GM23338 (cell line): ENCODE results near the gene KCTD17. TPM values are rescaled to one million over a fixed set of nuclear protein-coding genes. Genes with fewer than 3 reads are reported as not detected.

Experiments used
- ATAC-seq: fragments of 200-7000 bp; cut with Tn5 transposase; 3 replicates; pipeline ENCODE4 v1.9.1; 2020
- DNase-seq: peaks from one replicate; pipeline ENCODE4 v3.0.0-alpha.2; 2015; ENCODE audit warnings: low spot score
- H2AFZ ChIP-seq: fragments of 200-600 bp; sonication (generic); 2 replicates; pipeline ENCODE4 v1.8.0; 2016; ENCODE audit warnings: antibody characterized with exemption, mild to moderate bottlenecking, moderate library complexity
- H3F3A ChIP-seq: fragments of 200-600 bp; sonication (generic); replicated peaks from 2 replicates; pipeline ENCODE4 v1.8.0; 2017; ENCODE audit warnings: antibody characterized with exemption, mixed run types, low read depth
- H3K27ac ChIP-seq: fragments of 200-600 bp; sonication (generic); 2 replicates; pipeline ENCODE4 v1.6.1; 2016; ENCODE audit warnings: low read depth
- H3K27me3 ChIP-seq: fragments of 200-600 bp; sonication (generic); 2 replicates; pipeline ENCODE4 v1.8.0; 2016; ENCODE audit warnings: mild to moderate bottlenecking, mixed run types, moderate library complexity; ENCODE audit not compliant: insufficient read depth
- H3K36me3 ChIP-seq: fragments of 200-600 bp; sonication (generic); 2 replicates; pipeline ENCODE4 v1.8.0; 2016; ENCODE audit warnings: mild to moderate bottlenecking; ENCODE audit not compliant: insufficient read depth
- H3K4me1 ChIP-seq: fragments of 200-600 bp; sonication (generic); 2 replicates; pipeline ENCODE4 v1.8.0; 2016; ENCODE audit warnings: mild to moderate bottlenecking, moderate library complexity; ENCODE audit not compliant: insufficient read depth
- H3K4me2 ChIP-seq: fragments of 200-600 bp; sonication (generic); 2 replicates; pipeline ENCODE4 v1.7.1; 2017; ENCODE audit warnings: mixed run types
- H3K4me3 ChIP-seq: fragments of 200-600 bp; sonication (generic); 2 replicates; pipeline ENCODE4 v1.6.1; 2016; ENCODE audit warnings: mixed run types
- H3K79me2 ChIP-seq: fragments of 200-600 bp; sonication (generic); replicated peaks from 2 replicates; pipeline ENCODE4 v1.8.0; 2017; ENCODE audit warnings: mild to moderate bottlenecking; ENCODE audit not compliant: insufficient read depth
- H3K9me2 ChIP-seq: fragments of 200-600 bp; sonication (generic); 2 replicates; pipeline ENCODE4 v1.8.0; 2017; ENCODE audit not compliant: insufficient read depth
- H4K20me1 ChIP-seq: fragments of 200-600 bp; sonication (generic); replicated peaks from 2 replicates; pipeline ENCODE4 v1.8.0; 2017; ENCODE audit warnings: mild to moderate bottlenecking; ENCODE audit not compliant: insufficient read depth
- H3K27ac Mint-ChIP-seq: 2 replicates; pipeline ENCODE4 v1.8.0; 2020; ENCODE audit warnings: inconsistent platforms, mild to moderate bottlenecking, moderate library complexity, mixed read lengths
- H3K27me3 Mint-ChIP-seq: 3 replicates; pipeline ENCODE4 v1.8.0; 2022; ENCODE audit warnings: low read depth, mild to moderate bottlenecking, moderate library complexity, mixed read lengths, inconsistent platforms; ENCODE audit not compliant: insufficient read depth, poor library complexity
- H3K36me3 Mint-ChIP-seq: 3 replicates; pipeline ENCODE4 v1.8.0; 2021; ENCODE audit warnings: low read depth, mild to moderate bottlenecking, inconsistent platforms, moderate library complexity, mixed read lengths
- H3K4me1 Mint-ChIP-seq: 3 replicates; pipeline ENCODE4 v1.8.0; 2020; ENCODE audit warnings: mild to moderate bottlenecking, inconsistent platforms, mixed read lengths
- H3K4me3 Mint-ChIP-seq: 3 replicates; pipeline ENCODE4 v1.8.0; 2021; ENCODE audit warnings: moderate library complexity, mild to moderate bottlenecking, inconsistent platforms, mixed read lengths
- H3K9me3 Mint-ChIP-seq: 3 replicates; pipeline ENCODE4 v1.8.0; 2020; ENCODE audit warnings: moderate library complexity, mild to moderate bottlenecking, inconsistent platforms, mixed read lengths
- CREB1 ChIP-seq: fragments of 250-450 bp; sonication (Bioruptor Pico); IDR thresholded peaks from 2 replicates; pipeline ENCODE4 v1.5.0; 2020; ENCODE audit warnings: low read depth, mild to moderate bottlenecking, moderate library complexity
- EZH2 ChIP-seq: fragments of 200-600 bp; sonication (generic); IDR thresholded peaks from one replicate; pipeline ENCODE4 v1.8.0; 2017; ENCODE audit warnings: antibody characterized with exemption, mild to moderate bottlenecking, low read depth; ENCODE audit not compliant: unreplicated experiment
- JUNB ChIP-seq: IDR thresholded peaks from one replicate; pipeline ENCODE4 v1.6.1; 2016; ENCODE audit warnings: antibody characterized with exemption; ENCODE audit not compliant: unreplicated experiment
- NANOG ChIP-seq: IDR thresholded peaks from 2 replicates; pipeline ENCODE4 v1.6.1; 2016; ENCODE audit warnings: antibody characterized with exemption, borderline replicate concordance
- POLR2AphosphoS5 ChIP-seq: IDR thresholded peaks from 2 replicates; pipeline ENCODE4 v1.6.1; 2016; ENCODE audit warnings: antibody characterized with exemption, low read depth
- STAT1 ChIP-seq: IDR thresholded peaks from one replicate; pipeline ENCODE4 v1.6.1; 2016; ENCODE audit warnings: antibody characterized with exemption; ENCODE audit not compliant: unreplicated experiment
- ZNF114 ChIP-seq: fragments of 250-450 bp; sonication (Bioruptor Pico); IDR thresholded peaks from 2 replicates; pipeline ENCODE4 v1.5.0; 2020; ENCODE audit warnings: mild to moderate bottlenecking, moderate library complexity
- ZNF331 ChIP-seq: fragments of 250-450 bp; sonication (Bioruptor Pico); IDR thresholded peaks from 2 replicates; pipeline ENCODE4 v1.5.0; 2020; ENCODE audit warnings: low read depth, mild to moderate bottlenecking, moderate library complexity
- polyA plus RNA-seq: library from polyadenylated mRNA; unstranded; fragments of >200 nt; fragmentation: Nextera tagmentation; extraction: Ambion mirVana; gene quantifications from 2 replicates; pipeline ENCODE4 v1.2.1, GENCODE V29; 2016
- total RNA-seq: library from RNA; depleted of rRNA; stranded (reverse); fragments of >200 nt; shearing (Covaris generic); gene quantifications from 2 replicates; pipeline ENCODE4 v1.2.3, GENCODE V29; 2014
- TF ChIP-seq, protein P1 (sequence below): IDR thresholded peaks from one replicate; pipeline ENCODE4 v1.6.1; 2018; ENCODE audit warnings: antibody characterized with exemption; ENCODE audit not compliant: unreplicated experiment
- TF ChIP-seq, protein P2 (sequence below): IDR thresholded peaks from 2 replicates; pipeline ENCODE4 v1.6.1; 2016; ENCODE audit warnings: antibody characterized with exemption
- TF ChIP-seq, protein P3 (sequence below): fragments of 250-450 bp; sonication (Bioruptor Pico); IDR thresholded peaks from 2 replicates; pipeline ENCODE4 v1.5.0; 2020; ENCODE audit warnings: mild to moderate bottlenecking, moderate library complexity

KCTD17 gene
- total and polyA plus RNA-seq, 2 experiments from 2014 or later, result 25.1 to 35.0 TPM

GRCh38 chr22:37012956-37013355, 38.6 kb upstream of the KCTD17 start (continued):
- TF ChIP-seq JUNB (no peak), EZH2 (no peak)
- TF ChIP-seq, protein P1, sequence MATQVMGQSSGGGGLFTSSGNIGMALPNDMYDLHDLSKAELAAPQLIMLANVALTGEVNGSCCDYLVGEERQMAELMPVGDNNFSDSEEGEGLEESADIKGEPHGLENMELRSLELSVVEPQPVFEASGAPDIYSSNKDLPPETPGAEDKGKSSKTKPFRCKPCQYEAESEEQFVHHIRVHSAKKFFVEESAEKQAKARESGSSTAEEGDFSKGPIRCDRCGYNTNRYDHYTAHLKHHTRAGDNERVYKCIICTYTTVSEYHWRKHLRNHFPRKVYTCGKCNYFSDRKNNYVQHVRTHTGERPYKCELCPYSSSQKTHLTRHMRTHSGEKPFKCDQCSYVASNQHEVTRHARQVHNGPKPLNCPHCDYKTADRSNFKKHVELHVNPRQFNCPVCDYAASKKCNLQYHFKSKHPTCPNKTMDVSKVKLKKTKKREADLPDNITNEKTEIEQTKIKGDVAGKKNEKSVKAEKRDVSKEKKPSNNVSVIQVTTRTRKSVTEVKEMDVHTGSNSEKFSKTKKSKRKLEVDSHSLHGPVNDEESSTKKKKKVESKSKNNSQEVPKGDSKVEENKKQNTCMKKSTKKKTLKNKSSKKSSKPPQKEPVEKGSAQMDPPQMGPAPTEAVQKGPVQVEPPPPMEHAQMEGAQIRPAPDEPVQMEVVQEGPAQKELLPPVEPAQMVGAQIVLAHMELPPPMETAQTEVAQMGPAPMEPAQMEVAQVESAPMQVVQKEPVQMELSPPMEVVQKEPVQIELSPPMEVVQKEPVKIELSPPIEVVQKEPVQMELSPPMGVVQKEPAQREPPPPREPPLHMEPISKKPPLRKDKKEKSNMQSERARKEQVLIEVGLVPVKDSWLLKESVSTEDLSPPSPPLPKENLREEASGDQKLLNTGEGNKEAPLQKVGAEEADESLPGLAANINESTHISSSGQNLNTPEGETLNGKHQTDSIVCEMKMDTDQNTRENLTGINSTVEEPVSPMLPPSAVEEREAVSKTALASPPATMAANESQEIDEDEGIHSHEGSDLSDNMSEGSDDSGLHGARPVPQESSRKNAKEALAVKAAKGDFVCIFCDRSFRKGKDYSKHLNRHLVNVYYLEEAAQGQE, result no peak

DNA sequence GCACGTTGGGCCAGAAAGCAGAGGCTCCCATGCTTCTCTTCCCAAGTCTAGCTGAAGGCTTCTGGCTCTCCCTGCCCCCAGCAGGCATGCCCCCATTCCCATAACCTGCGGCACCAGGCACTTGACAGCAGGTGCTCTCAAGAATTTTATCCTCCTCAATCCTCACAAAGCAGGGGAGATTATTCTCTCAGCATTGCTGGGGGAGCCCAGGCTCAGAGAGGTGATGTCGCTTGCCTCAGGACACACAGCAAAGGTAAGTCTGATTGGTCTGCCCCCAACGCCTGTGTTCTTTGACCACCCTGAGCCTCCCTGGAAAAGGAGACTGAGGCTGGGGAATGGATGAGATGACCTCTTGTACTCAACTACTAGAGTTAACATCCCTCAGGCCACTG, 37.1 kb upstream of the KCTD17 start:
- Histone ChIP-seq H4K20me1 (no peaks in the 10 kb centered on the region; the same call in 1 of the 2 replicates), H3F3A (no peaks in the 10 kb centered on the region), H3K4me2 (no peak overlapping the region), H2AFZ (no peak overlapping the region), H3K9me2 (no peaks in the 10 kb centered on the region), H3K4me3 (no peak overlapping the region), H3K27me3 (no peaks in the 10 kb centered on the region), H3K36me3 (no peaks in the 10 kb centered on the region), H3K79me2 (peaks cover 9% of the 10 kb centered on the region; the same call in 1 of the 2 replicates), H3K27ac (no peak overlapping the region), H3K4me1 (0 out of 2 replicates have a peak, but pooled peaks cover 4% of the 10 kb centered on the region)
- Mint-ChIP-seq H3K4me1 (peaks cover 7% of the 10 kb centered on the region; the same call in 2 of the 3 replicates), H3K27me3 (peaks cover 7% of the 10 kb centered on the region), H3K27ac (no peak overlapping the region), H3K9me3 (no peaks in the 10 kb centered on the region; the same call in 2 of the 3 replicates), H3K36me3 (peaks cover 14% of the 10 kb centered on the region; the same call in 2 of the 3 replicates), H3K4me3 (no peak overlapping the region)
- DNase-seq (no peak), ATAC-seq (no peak)
- TF ChIP-seq NANOG (no peak), ZNF114 (CRISPR knock-in tag) (no peak), EZH2 (no peak), ZNF331 (CRISPR knock-in tag) (no peak), POLR2AphosphoS5 (no peak), JUNB (no peak), STAT1 (no peak), CREB1 (CRISPR knock-in tag) (no peak)
- TF ChIP-seq, protein P1, result no peak
- TF ChIP-seq, protein P2, sequence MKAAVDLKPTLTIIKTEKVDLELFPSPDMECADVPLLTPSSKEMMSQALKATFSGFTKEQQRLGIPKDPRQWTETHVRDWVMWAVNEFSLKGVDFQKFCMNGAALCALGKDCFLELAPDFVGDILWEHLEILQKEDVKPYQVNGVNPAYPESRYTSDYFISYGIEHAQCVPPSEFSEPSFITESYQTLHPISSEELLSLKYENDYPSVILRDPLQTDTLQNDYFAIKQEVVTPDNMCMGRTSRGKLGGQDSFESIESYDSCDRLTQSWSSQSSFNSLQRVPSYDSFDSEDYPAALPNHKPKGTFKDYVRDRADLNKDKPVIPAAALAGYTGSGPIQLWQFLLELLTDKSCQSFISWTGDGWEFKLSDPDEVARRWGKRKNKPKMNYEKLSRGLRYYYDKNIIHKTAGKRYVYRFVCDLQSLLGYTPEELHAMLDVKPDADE, result no peak
- TF ChIP-seq, protein P3, sequence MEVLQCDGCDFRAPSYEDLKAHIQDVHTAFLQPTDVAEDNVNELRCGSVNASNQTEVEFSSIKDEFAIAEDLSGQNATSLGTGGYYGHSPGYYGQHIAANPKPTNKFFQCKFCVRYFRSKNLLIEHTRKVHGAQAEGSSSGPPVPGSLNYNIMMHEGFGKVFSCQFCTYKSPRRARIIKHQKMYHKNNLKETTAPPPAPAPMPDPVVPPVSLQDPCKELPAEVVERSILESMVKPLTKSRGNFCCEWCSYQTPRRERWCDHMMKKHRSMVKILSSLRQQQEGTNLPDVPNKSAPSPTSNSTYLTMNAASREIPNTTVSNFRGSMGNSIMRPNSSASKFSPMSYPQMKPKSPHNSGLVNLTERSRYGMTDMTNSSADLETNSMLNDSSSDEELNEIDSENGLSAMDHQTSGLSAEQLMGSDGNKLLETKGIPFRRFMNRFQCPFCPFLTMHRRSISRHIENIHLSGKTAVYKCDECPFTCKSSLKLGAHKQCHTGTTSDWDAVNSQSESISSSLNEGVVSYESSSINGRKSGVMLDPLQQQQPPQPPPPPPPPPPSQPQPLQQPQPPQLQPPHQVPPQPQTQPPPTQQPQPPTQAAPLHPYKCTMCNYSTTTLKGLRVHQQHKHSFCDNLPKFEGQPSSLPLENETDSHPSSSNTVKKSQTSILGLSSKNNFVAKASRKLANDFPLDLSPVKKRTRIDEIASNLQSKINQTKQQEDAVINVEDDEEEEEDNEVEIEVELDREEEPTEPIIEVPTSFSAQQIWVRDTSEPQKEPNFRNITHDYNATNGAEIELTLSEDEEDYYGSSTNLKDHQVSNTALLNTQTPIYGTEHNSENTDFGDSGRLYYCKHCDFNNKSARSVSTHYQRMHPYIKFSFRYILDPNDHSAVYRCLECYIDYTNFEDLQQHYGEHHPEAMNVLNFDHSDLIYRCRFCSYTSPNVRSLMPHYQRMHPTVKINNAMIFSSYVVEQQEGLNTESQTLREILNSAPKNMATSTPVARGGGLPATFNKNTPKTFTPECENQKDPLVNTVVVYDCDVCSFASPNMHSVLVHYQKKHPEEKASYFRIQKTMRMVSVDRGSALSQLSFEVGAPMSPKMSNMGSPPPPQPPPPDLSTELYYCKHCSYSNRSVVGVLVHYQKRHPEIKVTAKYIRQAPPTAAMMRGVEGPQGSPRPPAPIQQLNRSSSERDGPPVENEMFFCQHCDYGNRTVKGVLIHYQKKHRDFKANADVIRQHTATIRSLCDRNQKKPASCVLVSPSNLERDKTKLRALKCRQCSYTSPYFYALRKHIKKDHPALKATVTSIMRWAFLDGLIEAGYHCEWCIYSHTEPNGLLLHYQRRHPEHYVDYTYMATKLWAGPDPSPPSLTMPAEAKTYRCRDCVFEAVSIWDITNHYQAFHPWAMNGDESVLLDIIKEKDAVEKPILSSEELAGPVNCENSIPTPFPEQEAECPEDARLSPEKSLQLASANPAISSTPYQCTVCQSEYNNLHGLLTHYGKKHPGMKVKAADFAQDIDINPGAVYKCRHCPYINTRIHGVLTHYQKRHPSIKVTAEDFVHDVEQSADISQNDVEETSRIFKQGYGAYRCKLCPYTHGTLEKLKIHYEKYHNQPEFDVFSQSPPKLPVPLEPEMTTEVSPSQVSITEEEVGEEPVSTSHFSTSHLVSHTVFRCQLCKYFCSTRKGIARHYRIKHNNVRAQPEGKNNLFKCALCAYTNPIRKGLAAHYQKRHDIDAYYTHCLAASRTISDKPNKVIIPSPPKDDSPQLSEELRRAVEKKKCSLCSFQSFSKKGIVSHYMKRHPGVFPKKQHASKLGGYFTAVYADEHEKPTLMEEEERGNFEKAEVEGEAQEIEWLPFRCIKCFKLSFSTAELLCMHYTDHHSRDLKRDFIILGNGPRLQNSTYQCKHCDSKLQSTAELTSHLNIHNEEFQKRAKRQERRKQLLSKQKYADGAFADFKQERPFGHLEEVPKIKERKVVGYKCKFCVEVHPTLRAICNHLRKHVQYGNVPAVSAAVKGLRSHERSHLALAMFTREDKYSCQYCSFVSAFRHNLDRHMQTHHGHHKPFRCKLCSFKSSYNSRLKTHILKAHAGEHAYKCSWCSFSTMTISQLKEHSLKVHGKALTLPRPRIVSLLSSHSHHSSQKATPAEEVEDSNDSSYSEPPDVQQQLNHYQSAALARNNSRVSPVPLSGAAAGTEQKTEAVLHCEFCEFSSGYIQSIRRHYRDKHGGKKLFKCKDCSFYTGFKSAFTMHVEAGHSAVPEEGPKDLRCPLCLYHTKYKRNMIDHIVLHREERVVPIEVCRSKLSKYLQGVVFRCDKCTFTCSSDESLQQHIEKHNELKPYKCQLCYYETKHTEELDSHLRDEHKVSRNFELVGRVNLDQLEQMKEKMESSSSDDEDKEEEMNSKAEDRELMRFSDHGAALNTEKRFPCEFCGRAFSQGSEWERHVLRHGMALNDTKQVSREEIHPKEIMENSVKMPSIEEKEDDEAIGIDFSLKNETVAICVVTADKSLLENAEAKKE (CRISPR knock-in tag), result no peak
